Rectal smooth muscle tissue (tissue), 1 donor: ENCODE measurements around the gene FBXL7.

Source experiments
- H3K27ac ChIP-seq: one replicate; pipeline ENCODE4 v1.7.0; 2013; ENCODE audit warnings: low read depth, low read length, inconsistent platforms
- H3K27me3 ChIP-seq: one replicate; pipeline ENCODE4 v1.7.0; 2013; ENCODE audit warnings: low read length; ENCODE audit not compliant: control insufficient read depth, insufficient read depth
- H3K36me3 ChIP-seq: one replicate; pipeline ENCODE4 v1.7.0; 2013; ENCODE audit warnings: low read length; ENCODE audit not compliant: control insufficient read depth, insufficient read depth
- H3K4me1 ChIP-seq: one replicate; pipeline ENCODE4 v1.7.0; 2013; ENCODE audit warnings: low read length; ENCODE audit not compliant: control insufficient read depth, insufficient read depth
- H3K4me3 ChIP-seq: one replicate; pipeline ENCODE4 v1.7.0; 2013; ENCODE audit warnings: low read length
- H3K9ac ChIP-seq: one replicate; pipeline ENCODE4 v1.7.0; 2013; ENCODE audit warnings: low read length

FBXL7 gene

DNA sequence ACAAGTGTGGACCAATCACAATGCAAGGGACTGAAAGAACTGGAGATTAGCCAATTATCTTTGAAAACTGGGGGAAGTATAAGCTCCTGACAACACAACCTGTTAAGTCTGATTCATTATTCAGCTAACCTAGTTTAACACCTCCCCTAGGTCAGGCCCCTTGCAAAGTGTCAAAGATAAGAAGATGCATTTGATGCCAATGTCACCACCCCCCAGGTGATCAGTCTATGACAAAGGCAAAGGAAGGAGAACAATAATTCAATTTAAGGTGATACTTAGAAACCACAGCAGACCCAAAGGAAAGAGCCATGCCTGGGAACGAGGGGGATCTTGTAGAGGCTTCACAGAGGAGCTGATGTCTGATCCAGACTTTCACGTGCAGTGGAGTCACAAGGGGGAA lies 137.9 kb downstream of the FBXL7 start:
- no peaks in the 10 kb centered on the region for H3K27me3 ChIP-seq
- no peaks in the 10 kb centered on the region for H3K36me3 ChIP-seq
- no peak overlapping the region for H3K4me3 ChIP-seq
- no peak overlapping the region for H3K9ac ChIP-seq
- H3K27ac ChIP-seq = no peak overlapping the region
- H3K4me1 ChIP-seq = peaks cover 4% of the 10 kb centered on the region

GRCh38 chr5:15638296-15638695 lies 138.3 kb downstream of the FBXL7 start:
- H3K4me1 ChIP-seq = peaks cover 6% of the 10 kb centered on the region
- H3K9ac ChIP-seq = no peak overlapping the region
- H3K27me3 ChIP-seq = no peaks in the 10 kb centered on the region
- no peak overlapping the region for H3K27ac ChIP-seq
- no peaks in the 10 kb centered on the region for H3K36me3 ChIP-seq
- no peak overlapping the region for H3K4me3 ChIP-seq

DNA sequence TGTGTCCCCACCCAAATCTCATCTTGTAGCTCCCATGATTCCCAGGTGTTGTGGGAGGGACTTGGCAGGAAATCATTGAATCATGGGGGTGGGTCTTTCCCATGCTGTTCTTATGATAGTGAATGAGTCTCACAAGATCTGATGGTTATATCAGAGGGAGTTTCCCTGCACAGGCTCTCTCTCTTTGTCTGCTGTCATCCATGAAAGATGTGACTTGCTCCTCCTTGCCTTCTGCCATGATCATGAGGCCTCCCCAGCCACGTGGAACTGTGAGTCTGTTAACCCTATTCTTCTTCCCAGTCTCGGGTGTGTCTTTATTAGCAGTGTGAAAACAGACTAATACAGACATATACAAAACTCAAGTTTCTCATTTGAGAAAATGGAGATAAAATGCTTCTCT lies 139.3 kb downstream of the FBXL7 start:
- no peak overlapping the region for H3K9ac ChIP-seq
- no peaks in the 10 kb centered on the region for H3K27me3 ChIP-seq
- peaks cover 9% of the 10 kb centered on the region for H3K4me1 ChIP-seq
- H3K36me3 ChIP-seq = no peaks in the 10 kb centered on the region
- no peak overlapping the region for H3K4me3 ChIP-seq
- no peak overlapping the region for H3K27ac ChIP-seq

DNA sequence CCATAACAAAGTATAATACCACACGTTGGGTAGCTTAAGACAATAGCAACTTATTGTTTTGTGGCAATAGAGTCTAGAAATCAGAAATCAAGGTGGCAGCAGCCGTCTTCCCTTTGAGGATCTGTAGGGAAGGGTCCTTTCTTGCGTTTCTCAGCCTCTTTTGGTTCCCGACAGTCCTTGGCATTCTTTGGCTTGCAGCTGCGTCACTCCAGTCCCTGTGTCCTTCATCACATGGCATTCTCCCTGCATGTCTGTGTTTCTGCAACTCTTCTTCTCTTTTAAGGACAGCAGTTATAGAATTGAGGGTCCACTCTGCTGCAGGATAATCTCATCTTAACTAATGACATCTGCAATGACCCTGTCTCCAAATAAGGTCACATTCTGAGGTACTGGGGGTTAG lies 140.1 kb downstream of the FBXL7 start:
- H3K36me3 ChIP-seq = no peaks in the 10 kb centered on the region
- no peak overlapping the region for H3K4me3 ChIP-seq
- no peaks in the 10 kb centered on the region for H3K27me3 ChIP-seq
- peaks cover 6% of the 10 kb centered on the region for H3K4me1 ChIP-seq
- H3K9ac ChIP-seq = no peak overlapping the region
- H3K27ac ChIP-seq = no peak overlapping the region

DNA sequence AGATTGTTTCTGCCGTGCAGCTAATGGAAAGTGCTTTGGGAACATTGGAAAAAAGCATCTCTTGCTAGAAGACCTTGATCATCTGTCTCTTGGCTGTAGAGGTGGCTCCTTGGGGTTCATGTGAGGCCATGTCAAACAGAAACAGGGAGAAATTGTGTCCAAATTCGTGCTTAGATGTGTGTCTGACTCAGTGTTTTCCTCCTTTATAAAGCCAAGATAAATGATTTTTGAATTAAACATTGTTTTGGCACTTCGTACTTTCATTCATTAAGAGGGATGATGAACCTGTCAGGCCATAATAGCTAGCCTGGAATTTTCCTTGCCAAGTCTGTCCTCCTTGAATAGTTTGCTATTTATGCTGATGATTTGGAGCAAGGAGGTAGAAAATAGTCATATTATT lies 143.8 kb downstream of the FBXL7 start:
- H3K36me3 ChIP-seq = no peaks in the 10 kb centered on the region
- no peak overlapping the region for H3K27ac ChIP-seq
- no peaks in the 10 kb centered on the region for H3K27me3 ChIP-seq
- peaks cover 5% of the 10 kb centered on the region for H3K4me1 ChIP-seq
- H3K4me3 ChIP-seq = no peak overlapping the region
- H3K9ac ChIP-seq = no peak overlapping the region

GRCh38 chr5:15645381-15646160 lies 145.6 kb downstream of the FBXL7 start:
- Histone ChIP-seq H3K9ac (no peak overlapping the region), H3K27me3 (no peaks in the 10 kb centered on the region), H3K4me1 (peaks cover 5% of the 10 kb centered on the region), H3K4me3 (no peak overlapping the region), H3K27ac (no peak overlapping the region), H3K36me3 (no peaks in the 10 kb centered on the region)

DNA sequence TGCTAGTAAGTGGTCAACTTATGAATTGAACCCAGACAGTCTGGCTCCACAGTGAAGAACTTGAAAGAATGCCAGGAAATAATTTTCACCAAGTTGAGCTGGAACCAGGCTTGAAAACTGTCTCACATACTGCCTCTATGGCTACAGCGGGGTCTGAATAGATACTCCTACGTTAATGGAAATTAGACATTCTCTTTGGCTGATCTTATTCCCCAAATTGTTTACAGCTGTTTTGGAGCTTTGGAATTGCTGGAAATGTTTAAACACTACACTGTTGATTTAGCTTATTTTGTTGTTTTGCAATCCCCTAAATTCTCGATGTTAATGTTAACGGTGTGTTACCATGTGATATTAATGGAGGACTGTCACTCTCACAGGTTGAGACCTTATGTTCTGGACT lies 146.4 kb downstream of the FBXL7 start:
- H3K27me3 ChIP-seq = no peaks in the 10 kb centered on the region
- H3K36me3 ChIP-seq = no peaks in the 10 kb centered on the region
- no peak overlapping the region for H3K27ac ChIP-seq
- H3K9ac ChIP-seq = no peak overlapping the region
- H3K4me3 ChIP-seq = no peak overlapping the region
- H3K4me1 ChIP-seq = peaks cover 5% of the 10 kb centered on the region

DNA sequence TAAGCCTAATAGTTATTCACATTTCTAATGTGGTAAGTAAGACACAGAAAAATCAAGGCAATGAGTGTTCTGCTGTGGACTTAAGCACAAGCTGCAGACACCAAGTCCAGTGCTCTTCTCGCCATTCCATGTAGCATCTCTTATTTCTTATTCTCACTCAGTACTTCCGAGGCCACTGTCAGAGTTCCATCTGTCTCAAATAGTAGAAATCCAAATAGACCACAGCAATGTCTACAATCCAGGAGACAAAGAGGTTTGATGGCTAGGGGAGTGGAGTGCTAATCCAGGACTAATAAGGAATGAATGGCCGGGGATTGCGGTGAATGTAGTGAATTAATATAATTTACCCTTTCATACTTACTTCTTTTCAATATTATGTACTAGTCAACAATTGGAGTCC lies 147.3 kb downstream of the FBXL7 start:
- no peak overlapping the region for H3K27ac ChIP-seq

GRCh38 chr5:15650266-15650665 lies 150.3 kb downstream of the FBXL7 start:
- H3K4me1 ChIP-seq = no peaks in the 10 kb centered on the region

More for the DNA sequence above, 147.3 kb downstream of the FBXL7 start:
- Histone ChIP-seq H3K4me1 (peaks cover 5% of the 10 kb centered on the region), H3K4me3 (no peak overlapping the region), H3K9ac (no peak overlapping the region), H3K36me3 (no peaks in the 10 kb centered on the region), H3K27me3 (no peaks in the 10 kb centered on the region)

DNA sequence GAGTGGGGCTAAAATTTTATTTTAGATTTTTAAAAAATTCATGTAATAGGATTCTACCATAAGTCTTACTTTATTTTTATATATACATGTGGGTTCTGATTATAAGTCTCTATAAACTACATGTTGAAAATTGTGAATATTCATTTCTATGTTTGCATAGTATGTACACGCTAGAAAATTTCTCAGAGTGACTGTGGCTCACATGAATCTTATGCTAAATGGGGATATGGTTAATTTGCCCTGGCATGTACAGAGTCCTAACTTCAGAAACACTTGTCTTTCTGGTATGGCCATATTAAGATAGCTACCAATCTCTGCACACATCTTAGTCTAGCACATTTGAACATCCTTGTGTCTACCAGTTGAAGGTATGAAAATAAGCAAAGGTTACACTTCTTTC lies 154.8 kb downstream of the FBXL7 start:
- H3K9ac ChIP-seq = no peak overlapping the region
- no peak overlapping the region for H3K27ac ChIP-seq
- H3K27me3 ChIP-seq = no peaks in the 10 kb centered on the region
- no peaks in the 10 kb centered on the region for H3K36me3 ChIP-seq
- H3K4me3 ChIP-seq = no peak overlapping the region
- no peaks in the 10 kb centered on the region for H3K4me1 ChIP-seq

More at GRCh38 chr5:15650266-15650665, 150.3 kb downstream of the FBXL7 start:
- Histone ChIP-seq H3K27me3 (no peaks in the 10 kb centered on the region), H3K9ac (no peak overlapping the region), H3K27ac (no peak overlapping the region), H3K36me3 (no peaks in the 10 kb centered on the region), H3K4me3 (no peak overlapping the region)

DNA sequence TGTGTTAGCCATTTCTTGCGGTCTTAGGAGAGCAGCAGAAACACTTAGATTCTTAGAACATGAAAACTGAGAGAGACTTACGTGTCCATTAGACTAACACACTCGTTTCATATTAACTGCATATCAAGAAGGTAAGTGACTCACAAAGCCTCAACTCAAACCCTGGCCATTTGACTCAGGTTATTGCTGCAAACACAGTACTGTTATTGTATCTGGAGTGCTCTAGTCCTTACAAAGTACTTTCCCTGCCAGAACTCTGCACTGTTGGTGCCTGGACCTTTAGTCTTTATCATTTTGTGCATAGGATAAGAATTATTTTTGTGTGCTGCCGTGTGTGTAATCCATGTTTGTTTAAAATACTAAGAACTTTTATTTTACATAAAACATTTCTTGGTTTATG lies 155.7 kb downstream of the FBXL7 start:
- Histone ChIP-seq H3K9ac (no peak overlapping the region), H3K27me3 (no peaks in the 10 kb centered on the region), H3K27ac (no peak overlapping the region), H3K4me1 (no peaks in the 10 kb centered on the region), H3K36me3 (no peaks in the 10 kb centered on the region), H3K4me3 (no peak overlapping the region)

- H3K27ac ChIP-seq = no peak overlapping the region
- H3K9ac ChIP-seq = no peak overlapping the region
- H3K36me3 ChIP-seq = no peaks in the 10 kb centered on the region
- no peaks in the 10 kb centered on the region for H3K27me3 ChIP-seq
- H3K4me3 ChIP-seq = no peak overlapping the region
- no peaks in the 10 kb centered on the region for H3K4me1 ChIP-seq
These were observed 165.0 kb downstream of the FBXL7 start for GRCh38 chr5:15664961-15665360.

- H3K4me1 ChIP-seq = no peaks in the 10 kb centered on the region
- H3K4me3 ChIP-seq = no peak overlapping the region
- H3K27ac ChIP-seq = no peak overlapping the region
- no peaks in the 10 kb centered on the region for H3K27me3 ChIP-seq
- no peak overlapping the region for H3K9ac ChIP-seq
- no peaks in the 10 kb centered on the region for H3K36me3 ChIP-seq
These were observed 169.8 kb downstream of the FBXL7 start for GRCh38 chr5:15669826-15670225.
